Measurements from ENCODE around the gene LIF. TPM values are rescaled to one million over a fixed set of nuclear protein-coding genes. Genes with fewer than 3 reads are reported as not detected.
A peak's percentile ranks its signal among the peaks of the same experiment; 100 is the strongest.

The LIF gene
- total RNA-seq, 1 donor from 2014 or later, result 18.9 TPM

GRCh38 chr22:30277547-30278344, 31.2 kb upstream of the LIF start:
- H3K27me3 Mint-ChIP-seq (ENCODE audit: low read depth), result no peaks in the 10 kb centered on the region
- no peaks in the 10 kb centered on the region for H3K9me3 Mint-ChIP-seq (ENCODE audit: low read depth)
- H3K27ac Mint-ChIP-seq (ENCODE audit: unreplicated experiment), result peak overlapping the region; percentile 29
- TF ChIP-seq CTCF (IDR thresholded peaks at IDR 0.05), result no peak
- DNase-seq (ENCODE audit: low spot score), result no peak
- H3K4me3 Mint-ChIP-seq (ENCODE audit: unreplicated experiment), result peak overlapping the region; percentile 31
- peaks cover 16% of the 10 kb centered on the region for H3K4me1 Mint-ChIP-seq (ENCODE audit: low read depth)
- H3K36me3 Mint-ChIP-seq (ENCODE audit: low read depth), result no peaks in the 10 kb centered on the region

- Mint-ChIP-seq H3K27ac (ENCODE audit: unreplicated experiment) (no peak overlapping the region), H3K4me1 (ENCODE audit: low read depth) (peaks cover 16% of the 10 kb centered on the region), H3K27me3 (ENCODE audit: low read depth) (no peaks in the 10 kb centered on the region), H3K36me3 (ENCODE audit: low read depth) (no peaks in the 10 kb centered on the region), H3K4me3 (ENCODE audit: unreplicated experiment) (no peak overlapping the region), H3K9me3 (ENCODE audit: low read depth) (no peaks in the 10 kb centered on the region)
- DNase-seq (ENCODE audit: low spot score), result no peak
- no peak for TF ChIP-seq CTCF (IDR thresholded peaks at IDR 0.05)
Measured at GRCh38 chr22:30276039-30276438, 29.5 kb upstream of the LIF start.

GRCh38 chr22:30275625-30276024, 29.1 kb upstream of the LIF start:
- peaks cover 15% of the 10 kb centered on the region for H3K4me1 Mint-ChIP-seq (ENCODE audit: low read depth)
- H3K4me3 Mint-ChIP-seq (ENCODE audit: unreplicated experiment), result no peak overlapping the region
- no peak for DNase-seq (ENCODE audit: low spot score)
- no peaks in the 10 kb centered on the region for H3K36me3 Mint-ChIP-seq (ENCODE audit: low read depth)
- no peak for TF ChIP-seq CTCF (IDR thresholded peaks at IDR 0.05)
- no peaks in the 10 kb centered on the region for H3K9me3 Mint-ChIP-seq (ENCODE audit: low read depth)
- no peak overlapping the region for H3K27ac Mint-ChIP-seq (ENCODE audit: unreplicated experiment)
- no peaks in the 10 kb centered on the region for H3K27me3 Mint-ChIP-seq (ENCODE audit: low read depth)

- Mint-ChIP-seq H3K9me3 (ENCODE audit: low read depth) (no peaks in the 10 kb centered on the region), H3K4me1 (ENCODE audit: low read depth) (peaks cover 13% of the 10 kb centered on the region), H3K36me3 (ENCODE audit: low read depth) (no peaks in the 10 kb centered on the region), H3K27ac (ENCODE audit: unreplicated experiment) (no peak overlapping the region), H3K27me3 (ENCODE audit: low read depth) (no peaks in the 10 kb centered on the region), H3K4me3 (ENCODE audit: unreplicated experiment) (no peak overlapping the region)
- TF ChIP-seq CTCF (IDR thresholded peaks at IDR 0.05), result no peak
- no peak for DNase-seq (ENCODE audit: low spot score)
Measured at GRCh38 chr22:30274437-30274812, 27.9 kb upstream of the LIF start.

DNA sequence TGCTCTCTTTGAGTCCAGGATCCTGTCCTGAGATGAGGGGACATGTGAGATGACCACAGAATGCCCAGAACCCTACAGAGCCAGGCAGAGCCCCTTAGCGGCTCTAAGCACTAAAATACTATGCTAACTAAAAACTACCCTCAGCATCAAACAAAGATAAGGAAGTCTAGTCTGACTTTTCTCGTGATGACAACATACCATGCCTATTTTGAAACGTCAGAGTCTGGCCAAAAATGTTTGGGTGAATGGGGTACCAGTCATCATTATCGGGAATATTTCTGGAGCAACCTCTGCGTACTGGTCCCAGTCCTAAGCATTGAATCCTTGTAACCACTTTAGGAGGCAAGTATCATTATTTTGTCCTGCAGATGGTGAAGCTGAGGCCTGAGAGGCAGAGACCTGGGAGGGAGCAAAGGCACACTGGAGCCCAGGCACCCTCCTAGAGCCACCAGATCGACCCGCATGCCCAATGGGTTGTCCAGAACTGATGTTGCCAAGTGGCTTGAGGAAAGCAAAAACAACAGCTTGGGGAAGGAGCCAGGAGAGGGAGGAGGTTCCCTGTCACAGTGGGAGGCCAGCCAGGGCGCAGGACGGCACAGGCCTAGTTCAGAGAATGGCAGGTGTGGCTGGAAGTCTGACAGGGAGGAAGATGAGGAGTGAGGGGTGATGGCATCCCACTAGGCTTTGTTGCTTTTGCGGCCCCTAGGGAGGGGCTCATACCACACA, 27.3 kb upstream of the LIF start:
- H3K36me3 Mint-ChIP-seq (ENCODE audit: low read depth), result no peaks in the 10 kb centered on the region
- DNase-seq (ENCODE audit: low spot score), result no peak
- H3K27ac Mint-ChIP-seq (ENCODE audit: unreplicated experiment), result no peak overlapping the region
- no peaks in the 10 kb centered on the region for H3K9me3 Mint-ChIP-seq (ENCODE audit: low read depth)
- no peaks in the 10 kb centered on the region for H3K27me3 Mint-ChIP-seq (ENCODE audit: low read depth)
- no peak overlapping the region for H3K4me3 Mint-ChIP-seq (ENCODE audit: unreplicated experiment)
- no peak for TF ChIP-seq CTCF (IDR thresholded peaks at IDR 0.05)
- H3K4me1 Mint-ChIP-seq (ENCODE audit: low read depth), result peaks cover 13% of the 10 kb centered on the region
